Limb (tissue), 2 donors: ENCODE results near the gene ZCCHC24.

Experiments
- DNase-seq, 2 donors: peaks; one replicate each; pipeline ENCODE4 v3.0.0-alpha.2; 2016; ENCODE audit errors: extremely low spot score in 2 of 2

Gene ZCCHC24

DNA sequence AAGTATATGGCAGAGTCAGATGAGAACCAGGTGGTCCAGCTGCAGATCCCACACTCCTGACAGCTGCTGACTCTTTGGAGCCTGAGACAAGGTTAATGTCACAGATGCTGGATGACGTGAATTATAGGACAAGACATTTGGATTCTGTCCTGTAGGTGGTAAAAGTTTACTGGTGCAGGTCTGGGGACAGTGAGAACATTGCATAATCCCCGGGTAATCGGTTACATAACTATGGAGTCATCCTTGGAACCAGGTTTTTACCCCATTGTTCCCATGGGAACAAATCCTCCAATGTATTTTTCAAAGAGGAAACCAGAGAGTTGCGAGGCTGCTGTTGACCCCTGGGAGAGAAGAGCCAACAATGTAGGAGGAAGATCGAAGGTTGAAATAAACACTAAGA, 27.5 kb upstream of the ZCCHC24 start:
- DNase-seq: no peak

DNA sequence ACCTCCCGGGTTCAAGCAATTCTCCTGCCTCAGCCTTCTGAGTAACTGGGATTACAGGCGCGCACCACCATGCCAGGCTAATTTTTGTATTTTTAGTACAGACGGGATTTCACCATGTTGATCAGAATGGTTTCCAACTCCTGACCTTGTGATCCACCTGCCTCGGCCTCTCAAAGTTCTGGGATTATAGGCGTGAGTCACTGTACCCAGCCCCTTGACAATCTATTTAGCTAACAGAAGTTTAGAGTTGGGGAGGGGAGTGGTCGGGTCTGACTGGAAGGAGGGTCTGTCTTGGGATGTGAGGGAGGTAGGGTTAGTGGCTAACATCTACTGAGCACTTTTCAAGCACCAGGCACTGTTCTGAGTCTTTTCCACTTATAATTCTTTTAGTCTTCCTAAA, 27.0 kb upstream of the ZCCHC24 start:
- no peak for DNase-seq

DNA sequence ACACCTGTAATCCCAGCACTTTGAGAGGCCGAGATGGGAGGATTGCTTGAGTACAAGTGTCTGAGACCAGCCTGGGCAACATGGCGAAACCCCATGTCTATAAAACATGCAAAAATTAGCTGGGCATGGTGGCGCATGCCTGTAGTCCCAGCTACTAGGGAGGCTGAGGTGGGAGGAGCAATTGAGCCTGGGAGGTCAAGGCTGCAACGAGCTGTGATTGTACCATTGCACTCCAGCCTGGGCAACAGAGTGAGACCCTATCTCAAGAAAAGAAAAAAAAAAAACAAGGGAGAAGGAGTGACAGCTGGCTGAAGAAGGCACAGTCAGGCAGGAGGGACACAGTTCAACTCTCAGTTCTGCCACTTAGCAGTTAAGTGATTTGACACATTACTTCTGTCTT, 26.4 kb upstream of the ZCCHC24 start:
- DNase-seq: no peak

DNA sequence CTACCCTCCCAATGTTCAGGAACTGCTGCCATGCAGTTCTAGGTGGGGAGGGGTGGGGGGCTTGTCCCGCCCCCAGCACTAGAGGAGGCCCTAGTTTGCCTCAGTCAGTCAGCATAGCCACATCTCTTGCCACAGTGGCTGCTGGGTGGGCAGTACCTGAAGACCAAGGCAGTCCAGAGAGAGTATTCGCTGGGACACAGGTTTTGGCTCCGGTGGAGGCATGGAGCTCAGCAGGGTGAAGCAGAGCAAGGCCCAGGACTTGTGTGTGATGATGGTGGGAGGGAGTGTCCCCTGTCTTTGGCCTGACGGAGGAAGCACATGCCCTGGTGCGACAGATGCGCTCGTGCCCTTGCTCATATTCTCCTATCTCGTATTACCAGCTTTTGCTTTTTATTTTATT, 24.7 kb upstream of the ZCCHC24 start:
- DNase-seq: no peak

DNA sequence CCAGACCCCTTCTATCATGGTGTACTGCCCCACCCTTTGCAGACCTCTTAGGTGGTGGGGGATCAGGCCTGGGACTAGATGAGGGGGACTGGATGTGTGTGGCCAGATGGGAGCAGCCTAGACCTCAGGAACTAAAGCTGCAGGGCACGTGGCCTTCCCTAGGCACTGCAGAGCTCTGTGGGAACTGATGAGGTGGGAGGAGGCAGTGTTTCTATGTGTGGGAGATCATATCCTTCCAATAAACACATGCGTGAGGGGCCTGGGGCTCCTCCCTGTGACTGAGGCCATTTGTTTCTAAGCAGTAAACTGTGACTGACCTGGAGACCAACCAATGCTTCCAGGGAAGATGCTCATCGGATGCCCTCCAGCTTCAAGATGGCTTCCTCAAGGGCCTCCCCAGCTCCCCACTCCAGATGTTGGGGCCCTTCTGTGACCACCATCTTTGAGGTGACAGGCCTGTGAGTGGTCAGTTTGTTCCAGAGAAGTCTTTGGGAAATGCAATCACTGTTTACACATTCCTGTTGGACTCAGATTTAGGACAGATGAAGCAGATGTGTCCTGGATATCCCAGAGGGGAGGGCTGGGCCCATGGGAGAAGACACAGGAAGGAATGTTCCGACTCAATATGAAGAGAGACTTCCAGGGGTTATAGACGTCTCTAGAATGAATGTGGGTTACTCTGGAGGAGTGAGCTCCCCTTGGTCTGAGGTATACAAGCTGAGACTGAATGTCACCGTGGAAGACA, 23.6 kb upstream of the ZCCHC24 start:
- no peak for DNase-seq

DNA sequence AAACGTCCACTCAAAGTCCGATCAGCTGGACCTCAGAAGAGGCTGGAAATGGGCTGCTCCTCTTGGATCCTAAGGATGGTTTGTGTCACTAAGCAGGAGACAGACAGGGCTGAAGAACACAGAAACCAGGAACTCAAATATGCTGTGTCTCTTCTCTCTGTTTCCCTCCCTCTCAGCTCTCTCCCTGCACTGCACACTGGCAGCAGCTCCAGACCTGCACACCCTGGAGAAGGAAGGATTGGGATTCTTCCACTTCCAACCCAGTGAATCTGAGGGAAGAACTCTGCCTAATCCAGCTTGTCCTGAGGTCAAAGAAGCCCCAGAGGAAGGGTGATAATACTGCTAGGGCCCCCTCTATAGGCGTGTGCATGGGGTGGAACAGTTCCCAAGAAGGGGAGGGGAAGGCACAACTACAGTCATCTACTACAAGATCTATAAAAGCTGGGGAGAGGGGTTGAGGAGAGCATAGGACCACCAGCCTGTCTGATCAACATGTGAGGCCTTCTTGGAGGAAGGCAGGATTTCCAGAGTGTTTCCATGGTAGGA, 22.7 kb upstream of the ZCCHC24 start:
- DNase-seq: no peak

DNA sequence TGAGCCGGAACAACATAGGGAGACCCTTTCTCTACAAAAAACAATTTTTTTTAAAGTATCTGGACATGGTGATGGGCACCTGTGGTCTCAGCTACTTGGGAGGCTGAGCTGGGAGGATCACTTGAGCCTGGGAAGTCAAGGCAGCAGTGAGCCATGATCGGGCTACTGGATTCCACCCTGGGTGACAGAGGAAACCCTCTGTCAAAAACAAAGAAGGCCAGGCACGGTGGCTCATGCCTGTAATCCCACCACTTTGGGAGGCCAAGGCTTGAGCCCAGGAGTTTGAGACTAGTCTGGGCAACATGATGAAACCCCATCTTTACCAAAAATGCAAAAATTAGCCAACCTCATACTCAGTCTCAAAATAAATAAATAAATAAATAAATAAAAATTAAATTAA, 19.9 kb upstream of the ZCCHC24 start:
- no peak for DNase-seq

DNA sequence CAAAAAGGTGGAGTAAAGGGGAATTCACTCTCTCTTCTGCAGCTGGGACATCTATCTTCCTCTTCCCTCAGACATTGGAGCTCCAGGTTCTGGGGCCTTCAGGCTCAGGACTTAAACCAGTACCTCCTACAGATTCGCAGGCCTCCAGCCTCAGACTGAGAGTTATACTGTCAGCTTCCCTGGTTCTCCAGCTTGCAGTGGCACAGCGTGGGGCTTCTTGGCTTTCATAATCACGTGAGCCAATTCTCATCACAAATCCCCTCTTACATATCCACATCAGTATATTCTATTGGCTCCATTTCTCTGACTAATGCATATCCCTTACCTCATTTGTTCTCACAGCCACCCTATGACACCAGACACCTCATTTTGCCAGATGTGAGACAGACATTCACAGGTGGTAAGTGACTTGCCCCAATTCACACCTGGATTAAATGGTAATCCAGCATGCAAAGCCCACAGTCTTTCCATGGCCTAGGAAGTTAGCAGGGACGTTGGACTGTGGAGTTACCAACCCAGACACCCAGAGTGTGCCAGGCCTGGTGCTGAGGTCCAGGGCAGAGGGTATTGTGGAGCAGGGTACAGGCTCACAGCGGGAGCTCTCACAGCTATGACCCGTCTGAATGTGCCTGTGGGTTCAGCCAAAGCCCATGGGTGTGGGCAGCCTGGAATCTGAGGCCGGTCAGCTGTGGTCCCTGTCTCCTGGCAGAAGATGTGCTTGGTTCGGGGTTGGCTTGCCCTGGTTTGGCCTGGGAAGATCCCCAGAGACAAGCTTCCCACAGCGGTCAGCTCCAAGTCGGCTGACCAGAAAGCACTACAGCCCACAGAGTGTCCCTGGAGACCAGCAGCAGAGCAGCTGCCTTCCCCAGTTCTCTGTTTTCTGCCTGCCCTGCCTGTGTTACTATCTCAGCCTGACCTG, 18.4 kb upstream of the ZCCHC24 start:
- DNase-seq: no peak

DNA sequence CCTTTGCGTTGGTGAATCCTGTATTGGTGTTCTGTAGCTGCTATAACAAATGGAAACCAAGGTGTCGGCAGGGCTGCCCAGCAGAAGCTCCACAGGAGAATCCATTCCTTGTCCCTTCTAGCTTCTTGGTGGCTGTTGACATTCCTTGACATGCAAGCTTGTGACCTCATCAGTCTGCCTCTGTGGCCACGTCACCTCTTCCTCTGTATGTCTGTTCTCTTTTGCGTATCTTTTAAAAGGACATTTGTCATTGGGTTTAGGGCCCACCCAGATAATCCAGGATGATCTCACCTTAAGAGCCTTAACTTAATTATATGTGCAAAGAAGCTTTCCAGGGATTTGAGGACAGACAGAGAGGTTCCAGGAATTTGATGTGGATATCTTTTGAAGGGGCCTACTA, 15.3 kb upstream of the ZCCHC24 start:
- no peak for DNase-seq

DNA sequence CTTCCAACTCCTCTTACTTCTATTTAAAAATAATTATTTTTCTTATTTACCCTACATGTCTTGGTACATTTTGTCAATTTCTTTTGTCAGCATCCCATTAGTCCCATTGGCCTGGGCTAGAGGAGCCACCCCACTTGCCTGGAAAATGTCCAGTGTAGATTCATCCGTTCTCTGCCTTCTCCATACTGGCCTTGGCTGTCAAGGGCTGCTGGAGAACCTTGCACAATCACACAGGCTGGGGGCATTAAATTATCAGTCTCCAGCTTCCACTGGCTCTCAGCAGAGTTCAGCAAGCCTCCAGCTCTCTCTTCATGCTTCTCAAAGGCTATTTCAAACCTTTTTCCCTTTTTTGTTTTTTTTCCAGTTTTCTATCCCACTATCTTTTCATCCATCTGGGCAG, 13.8 kb upstream of the ZCCHC24 start:
- DNase-seq: no peak

DNA sequence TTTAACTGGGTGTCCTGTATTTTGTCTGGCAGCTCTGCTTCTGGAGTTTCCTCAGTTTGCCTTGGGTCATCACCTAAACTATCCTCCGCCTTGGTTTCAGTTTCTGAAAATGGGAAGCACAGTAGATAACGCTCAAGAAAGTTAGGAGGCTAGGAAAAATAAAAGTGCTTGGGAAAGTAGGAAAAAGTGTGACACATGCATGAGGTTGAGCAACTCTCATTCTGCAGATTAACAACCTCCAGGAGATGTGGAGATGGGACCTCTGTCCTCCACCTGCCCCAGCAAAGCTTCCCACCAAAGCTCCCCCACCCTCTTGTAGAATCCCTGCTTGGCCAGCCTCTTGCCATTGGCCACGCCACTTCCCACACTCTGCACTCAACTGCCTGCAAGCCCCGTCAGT, 13.1 kb upstream of the ZCCHC24 start:
- no peak for DNase-seq

DNA sequence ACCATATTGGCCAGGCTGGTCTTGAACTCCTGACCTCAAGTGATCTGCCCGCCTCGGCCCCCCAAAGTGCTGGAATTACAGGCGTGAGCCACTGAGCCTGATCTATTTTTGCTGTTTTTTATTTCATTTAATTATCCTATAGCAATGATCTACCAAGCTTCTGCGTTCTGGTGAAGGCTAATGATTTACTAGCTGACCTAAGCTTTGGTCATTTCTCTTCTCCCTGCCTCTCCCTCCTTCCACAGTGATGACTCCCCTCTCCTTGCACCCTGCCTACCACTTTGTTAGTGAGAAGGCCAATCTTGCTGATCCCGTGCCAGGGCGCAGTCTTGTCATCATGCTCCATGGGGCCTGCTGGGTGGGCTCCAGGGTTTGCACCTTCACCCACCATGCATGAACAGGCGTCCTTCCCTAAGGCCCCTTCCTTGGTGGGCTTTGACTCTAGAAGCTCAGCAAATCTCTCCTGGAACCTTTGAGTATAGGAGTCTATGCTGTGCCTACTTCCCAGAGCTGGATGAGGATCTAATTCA, 11.9 kb upstream of the ZCCHC24 start:
- no peak for DNase-seq

DNA sequence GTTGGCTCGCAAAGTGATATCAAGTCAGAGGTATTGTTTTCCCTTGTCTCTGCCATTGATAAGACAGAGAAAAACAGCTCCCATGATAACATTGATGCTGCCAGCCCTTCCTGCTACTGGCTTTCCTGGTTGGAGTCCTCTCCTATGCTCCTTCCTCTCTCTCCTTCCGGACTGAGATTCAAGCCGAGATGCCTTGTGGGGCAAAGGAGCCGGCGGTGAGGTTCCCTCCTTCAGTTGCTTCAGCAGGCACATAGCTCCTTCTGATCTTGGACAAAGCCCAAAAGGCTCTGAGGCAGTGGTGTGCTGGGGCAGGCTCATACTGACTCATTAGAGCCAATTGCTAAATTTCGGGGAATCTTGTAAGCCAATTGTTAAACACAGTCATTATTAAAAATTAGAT, 8.8 kb upstream of the ZCCHC24 start:
- no peak for DNase-seq

DNA sequence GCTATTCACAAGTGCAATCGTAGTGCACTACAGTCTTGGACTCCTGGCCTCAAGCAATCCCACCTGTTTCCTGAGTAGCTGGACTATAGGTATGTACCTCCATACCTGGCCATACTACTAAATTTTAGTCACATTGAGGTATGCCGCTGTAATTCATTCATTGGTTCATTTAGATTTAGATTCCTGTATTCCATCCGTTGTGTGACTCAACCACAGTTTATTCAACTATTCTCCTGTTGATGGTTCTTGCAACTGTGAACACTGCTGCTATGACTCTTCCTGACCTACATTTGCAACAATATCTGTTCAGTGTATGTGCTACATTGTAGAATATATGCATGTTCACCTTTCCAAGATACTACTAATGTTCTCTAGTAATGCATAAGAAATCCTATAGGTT, 8.0 kb upstream of the ZCCHC24 start:
- DNase-seq: no peak

DNA sequence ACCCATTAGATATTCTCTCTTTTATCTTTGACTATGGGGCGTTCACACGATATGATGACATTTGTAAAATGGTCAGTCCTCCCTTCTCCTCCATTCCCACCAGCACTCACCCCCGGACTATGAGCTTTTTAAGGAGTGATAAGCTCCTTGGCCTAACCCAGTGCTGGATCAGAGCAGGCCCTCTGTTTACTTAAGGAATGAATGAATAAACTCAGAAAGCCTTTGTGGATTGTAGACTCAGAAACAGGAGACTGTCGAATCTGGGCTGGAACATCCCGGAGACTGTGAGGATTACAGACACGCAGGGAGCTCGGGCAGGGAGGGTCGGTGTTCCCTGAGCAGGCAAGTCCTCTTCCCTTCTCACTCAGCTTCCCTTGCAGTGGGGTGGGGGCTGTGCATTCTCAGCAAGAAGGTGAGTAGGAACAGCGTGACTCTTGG, 6.8 kb upstream of the ZCCHC24 start:
- no peak for DNase-seq

DNA sequence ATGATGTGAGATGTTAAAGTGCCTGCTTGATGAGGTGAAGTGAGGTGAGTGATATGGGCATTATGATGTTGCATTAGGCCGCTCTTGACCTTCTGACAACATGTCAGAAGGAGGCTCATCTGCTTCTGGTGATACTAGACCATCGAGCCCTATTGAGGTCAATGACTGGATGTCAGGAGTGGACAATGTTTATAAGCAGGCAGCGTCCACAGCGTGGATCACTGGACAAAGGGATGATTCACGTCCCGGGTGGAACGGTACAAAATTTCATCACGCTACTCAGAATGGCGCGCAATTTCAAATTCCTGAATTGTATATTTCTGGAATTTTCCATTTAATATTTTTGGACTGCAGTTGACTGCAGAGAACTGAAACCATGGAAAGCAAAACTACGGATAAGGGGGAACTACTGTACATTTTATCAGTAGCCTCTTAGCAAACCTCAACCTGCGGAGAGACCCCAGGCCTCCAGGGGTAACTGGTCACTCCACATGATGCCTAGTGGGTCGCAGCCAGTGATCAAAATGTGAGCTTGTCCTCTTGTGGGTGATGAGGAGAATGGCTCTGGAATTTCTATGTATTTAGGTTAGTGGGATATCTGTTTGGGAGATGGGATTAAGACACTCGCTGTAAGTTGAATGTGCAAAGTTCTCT, 5.7 kb upstream of the ZCCHC24 start:
- DNase-seq: peak in 1 of 2 donors; percentile 4

DNA sequence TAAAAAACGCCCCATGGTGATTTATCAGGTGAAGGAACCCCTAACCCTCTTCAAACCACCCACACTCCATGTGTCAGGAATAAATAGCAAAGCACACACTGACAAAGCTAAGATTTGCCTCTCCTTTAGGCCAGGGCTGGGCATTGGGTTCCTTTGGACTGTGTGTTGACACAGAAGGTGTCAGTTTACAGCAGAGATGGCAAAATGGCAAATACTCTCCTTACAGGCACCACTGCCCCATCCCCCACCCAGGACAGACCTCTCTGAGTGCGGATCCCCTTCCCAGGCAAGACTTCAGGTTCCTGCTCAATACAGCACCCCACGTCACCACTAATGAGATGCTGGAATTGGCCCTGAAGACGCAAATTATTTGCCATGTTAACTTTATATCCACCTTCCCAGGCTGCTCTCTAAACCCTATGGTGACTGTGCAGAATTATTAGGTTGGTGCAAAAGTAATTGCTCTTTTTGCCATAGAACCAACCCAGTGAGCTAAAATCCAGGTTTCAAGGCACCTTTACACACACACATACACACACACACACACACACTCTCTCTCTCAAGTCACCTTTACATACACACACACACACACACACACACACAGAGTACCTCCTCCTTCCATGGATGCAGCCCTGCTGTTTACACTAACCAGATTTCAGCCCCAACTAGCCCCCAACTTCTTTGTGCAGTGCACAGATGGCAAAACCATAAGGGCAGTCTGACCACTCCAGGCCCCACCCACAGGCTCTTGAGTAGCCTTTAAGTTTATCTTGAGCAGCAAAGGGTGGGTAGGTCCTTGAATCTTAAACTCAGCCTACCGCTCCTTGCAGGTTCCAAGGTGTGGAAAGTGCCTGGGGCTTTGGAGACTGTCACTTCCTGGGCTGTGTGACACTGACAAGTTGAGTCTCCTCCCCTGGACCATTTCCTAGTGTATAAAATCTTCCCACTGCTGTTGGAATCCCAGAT, 4.0 kb upstream of the ZCCHC24 start:
- DNase-seq: peak in 1 of 2 donors; percentile 25

DNA sequence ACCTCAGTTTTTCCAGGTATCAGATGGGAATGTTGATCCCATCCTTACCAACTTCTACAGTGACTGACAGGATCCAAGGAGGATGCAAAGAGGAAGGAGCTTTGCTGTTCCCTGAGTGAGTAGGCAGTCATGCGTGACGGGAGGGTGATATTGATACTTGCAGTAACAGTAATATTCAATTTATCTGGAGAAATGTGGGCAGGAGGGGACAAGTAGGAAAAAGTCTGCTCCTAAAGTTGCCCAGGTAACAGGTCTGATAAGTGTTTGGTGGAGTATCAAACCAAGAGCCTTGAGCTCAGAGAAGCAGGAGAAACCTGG, 3.3 kb upstream of the ZCCHC24 start:
- peak in 1 of 2 donors; percentile 7 for DNase-seq

DNA sequence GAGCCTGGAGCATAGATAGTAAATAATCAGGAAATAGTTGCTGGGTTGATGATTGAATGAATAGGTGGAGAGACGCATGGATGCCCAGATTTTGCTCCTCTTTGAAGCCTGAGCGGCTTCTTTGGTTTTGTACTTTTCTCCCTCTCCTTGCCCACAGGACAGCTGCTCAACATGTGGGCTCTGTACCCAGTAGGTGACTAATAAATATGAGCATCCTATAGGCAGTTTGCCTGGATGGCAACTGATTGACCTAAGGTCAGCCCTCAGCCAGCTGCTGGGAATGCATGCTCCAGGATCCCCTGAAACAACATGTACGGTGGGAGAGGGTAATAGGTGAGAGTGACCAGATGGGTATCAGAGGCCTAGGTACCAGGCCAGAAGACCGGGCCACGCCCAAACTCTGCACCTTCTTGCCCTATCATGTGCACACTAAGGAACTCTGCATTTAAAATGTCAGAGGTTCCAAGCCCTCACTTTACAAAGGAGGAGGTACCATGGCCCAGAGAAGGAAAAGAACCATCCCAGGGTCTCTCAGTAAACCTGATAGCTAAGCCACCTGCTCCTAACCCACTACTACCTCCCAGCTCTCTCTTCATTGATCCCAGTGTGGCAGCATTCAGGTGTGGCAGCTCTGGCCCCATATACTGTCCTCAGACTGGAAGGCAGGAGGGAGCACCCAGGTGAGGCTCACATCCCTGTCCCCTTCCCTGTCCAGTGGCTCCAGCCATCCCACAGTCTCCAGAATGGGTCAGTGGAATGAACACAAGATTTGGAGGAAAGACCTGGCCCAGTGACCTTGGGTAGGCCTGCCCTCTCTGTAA, 2.7 kb upstream of the ZCCHC24 start:
- DNase-seq: no peak

DNA sequence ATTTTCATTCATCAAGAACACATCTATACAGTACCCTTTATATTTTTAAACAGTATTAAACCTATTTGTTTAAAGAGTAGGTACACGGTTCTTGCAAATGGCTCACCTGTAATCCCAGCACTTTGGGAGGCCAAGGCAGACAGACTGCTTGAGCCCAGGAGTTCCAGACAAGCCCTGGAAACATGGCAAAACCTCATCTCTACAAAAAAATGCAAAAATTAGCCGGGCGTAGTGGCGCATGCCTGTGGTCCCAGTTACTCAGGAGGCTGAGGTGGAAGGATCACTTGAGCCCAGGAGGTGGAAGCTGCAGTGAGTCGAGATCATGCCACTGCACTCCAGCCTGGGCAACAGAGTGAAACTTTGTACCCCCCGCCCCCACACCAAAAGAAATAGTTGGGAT, 1.8 kb upstream of the ZCCHC24 start:
- DNase-seq: peak in 1 of 2 donors; percentile 16
